Psoas muscle (tissue), 8 donors: ENCODE data around the gene MGAT4B. TPM values are rescaled to one million over a fixed set of nuclear protein-coding genes. Genes with fewer than 3 reads are reported as not detected.

ENCODE experiments used
- ATAC-seq, 4 donors: fragments of 200-7000 bp; cut with Tn5 transposase; one replicate each; pipeline ENCODE4 v1.9.1; 2020; ENCODE audit warnings: moderate library complexity in 3 of 4, mild to moderate bottlenecking in 2 of 4
- DNase-seq, 2 donors: peaks; one replicate each; pipeline ENCODE4 v3.0.0-alpha.2; 2020
- H3K27ac ChIP-seq: fragments of 200-600 bp; one replicate; pipeline ENCODE4 v1.8.0; 2022
- H3K27me3 ChIP-seq, 3 donors: fragments of 200-600 bp in 1 of 3; one replicate each; pipeline versions ENCODE4 v1.6.1 to v1.8.0; 2013 to 2022; ENCODE audit warnings: low read length in 2 of 3, mild to moderate bottlenecking in 2 of 3, moderate library complexity in 1 of 3; ENCODE audit not compliant: insufficient read depth in 3 of 3
- H3K36me3 ChIP-seq, 2 donors: fragments of 200-600 bp in 1 of 2; one replicate each; pipeline versions ENCODE4 v1.6.1 to v1.8.0; 2013 to 2022; ENCODE audit warnings: low read depth in 1 of 2, mild to moderate bottlenecking in 1 of 2, moderate library complexity in 1 of 2; ENCODE audit not compliant: insufficient read depth in 1 of 2
- H3K4me1 ChIP-seq: fragments of 200-600 bp; one replicate; pipeline ENCODE4 v1.8.0; 2022
- H3K4me3 ChIP-seq: fragments of 200-600 bp; one replicate; pipeline ENCODE4 v1.8.0; 2022; ENCODE audit warnings: mild to moderate bottlenecking
- H3K9me3 ChIP-seq: fragments of 200-600 bp; one replicate; pipeline ENCODE4 v1.8.0; 2022
- WGBS, 3 donors: extraction: QIAGEN DNeasy Blood & Tissue Kit; methylation state at CpG; one replicate each; pipeline versions ENCODE4 v1.1.6 to v1.1.7; 2013; 5-methylcytosine and 5-hydroxymethylcytosine counted together
- intact Hi-C, 2 donors: fragments of 100-400 bp; cut with DNase I; formaldehyde crosslinking; loops; one replicate each; pipeline versions ENCODE4 v1.11.0 to v1.14.2; 2022
- polyA plus RNA-seq, 3 donors: library from polyadenylated mRNA; stranded (reverse); fragments of 200-250 nt; gene quantifications; one replicate each; pipeline ENCODE4 v1.2.3, GENCODE V29; 2013
- total RNA-seq, 4 donors: library from RNA; stranded (reverse); fragmentation: NEBNext Ultra II Directional in 2 of 4; extraction: Animal tissue kit (Norgen Biotek cat#: 25700) in 2 of 4; gene quantifications; one replicate each; pipeline versions ENCODE4 v1.2.1 to v1.2.4, GENCODE V29; 2021 to 2023
- TF ChIP-seq, protein P1 (sequence below): fragments of 200-600 bp; IDR thresholded peaks from one replicate; pipeline ENCODE4 v1.8.0; 2022; ENCODE audit warnings: antibody characterized with exemption
- donor health status: healthy with polysubstance abuse.
- donor health status: DM: no; HTN: no; CAD: no; lungs with moderate emphysema.
- donor health status: Bipolar disorder and iron deficiency.
- donor health status: healthy.
- donor health status: DM: yes; HTN: yes; CAD: no.
- donor health status: DM: no; HTN: no; CAD: no.
- donor health status: DM: no; HTN: no; CAD: no.
- donor health status: DM: yes; HTN: yes; CAD: no.

Gene MGAT4B
- total and polyA plus RNA-seq, 7 donors, result 29.3 to 136 (median 55.5) TPM

DNA sequence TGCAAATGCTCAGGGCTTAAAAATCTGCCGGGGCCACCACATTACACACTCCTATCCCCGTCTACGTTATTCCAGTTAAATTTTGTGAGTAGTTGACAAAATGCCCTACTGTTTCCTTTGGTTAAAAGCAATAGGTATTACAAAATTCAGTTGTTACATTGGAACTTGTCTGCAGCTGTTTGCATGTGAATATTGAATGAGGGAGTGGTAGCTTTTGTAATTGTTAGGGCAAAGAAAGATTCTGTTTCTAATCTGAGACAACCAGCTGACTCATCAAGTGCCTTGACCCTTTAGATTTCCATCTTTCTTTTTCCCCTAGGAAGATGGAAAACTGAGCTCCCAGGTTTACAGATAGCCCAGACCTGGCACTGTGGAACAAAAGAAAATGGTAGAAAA, 43.9 kb downstream of the MGAT4B start:
- H3K36me3 ChIP-seq, result peaks cover 0 to 25% of the 10 kb centered on the region in 2 donors
- peak overlapping the region; percentile 53 for H3K27ac ChIP-seq
- peaks cover 61% of the 10 kb centered on the region for H3K4me1 ChIP-seq
- H3K27me3 ChIP-seq, result no peaks in the 10 kb centered on the region
- no peak overlapping the region for H3K4me3 ChIP-seq
- DNase-seq, result no peak
- WGBS, 3 donors, result 11 to 27% (median 17%) methylated on average over 3 of the region's 3 CpGs
- TF ChIP-seq, protein P1, sequence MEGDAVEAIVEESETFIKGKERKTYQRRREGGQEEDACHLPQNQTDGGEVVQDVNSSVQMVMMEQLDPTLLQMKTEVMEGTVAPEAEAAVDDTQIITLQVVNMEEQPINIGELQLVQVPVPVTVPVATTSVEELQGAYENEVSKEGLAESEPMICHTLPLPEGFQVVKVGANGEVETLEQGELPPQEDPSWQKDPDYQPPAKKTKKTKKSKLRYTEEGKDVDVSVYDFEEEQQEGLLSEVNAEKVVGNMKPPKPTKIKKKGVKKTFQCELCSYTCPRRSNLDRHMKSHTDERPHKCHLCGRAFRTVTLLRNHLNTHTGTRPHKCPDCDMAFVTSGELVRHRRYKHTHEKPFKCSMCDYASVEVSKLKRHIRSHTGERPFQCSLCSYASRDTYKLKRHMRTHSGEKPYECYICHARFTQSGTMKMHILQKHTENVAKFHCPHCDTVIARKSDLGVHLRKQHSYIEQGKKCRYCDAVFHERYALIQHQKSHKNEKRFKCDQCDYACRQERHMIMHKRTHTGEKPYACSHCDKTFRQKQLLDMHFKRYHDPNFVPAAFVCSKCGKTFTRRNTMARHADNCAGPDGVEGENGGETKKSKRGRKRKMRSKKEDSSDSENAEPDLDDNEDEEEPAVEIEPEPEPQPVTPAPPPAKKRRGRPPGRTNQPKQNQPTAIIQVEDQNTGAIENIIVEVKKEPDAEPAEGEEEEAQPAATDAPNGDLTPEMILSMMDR, result no peak
- H3K9me3 ChIP-seq, result no peaks in the 10 kb centered on the region
- intact Hi-C loops, result loop anchor here in 1 of 2 donors (2.0 to 5.0 kb wide), 2 partner anchors 34 to 145 kb away; partner anchors contain the start of gene TBC1D9B
- ATAC-seq, result peak in 1 of 4 donors; percentile 5

DNA sequence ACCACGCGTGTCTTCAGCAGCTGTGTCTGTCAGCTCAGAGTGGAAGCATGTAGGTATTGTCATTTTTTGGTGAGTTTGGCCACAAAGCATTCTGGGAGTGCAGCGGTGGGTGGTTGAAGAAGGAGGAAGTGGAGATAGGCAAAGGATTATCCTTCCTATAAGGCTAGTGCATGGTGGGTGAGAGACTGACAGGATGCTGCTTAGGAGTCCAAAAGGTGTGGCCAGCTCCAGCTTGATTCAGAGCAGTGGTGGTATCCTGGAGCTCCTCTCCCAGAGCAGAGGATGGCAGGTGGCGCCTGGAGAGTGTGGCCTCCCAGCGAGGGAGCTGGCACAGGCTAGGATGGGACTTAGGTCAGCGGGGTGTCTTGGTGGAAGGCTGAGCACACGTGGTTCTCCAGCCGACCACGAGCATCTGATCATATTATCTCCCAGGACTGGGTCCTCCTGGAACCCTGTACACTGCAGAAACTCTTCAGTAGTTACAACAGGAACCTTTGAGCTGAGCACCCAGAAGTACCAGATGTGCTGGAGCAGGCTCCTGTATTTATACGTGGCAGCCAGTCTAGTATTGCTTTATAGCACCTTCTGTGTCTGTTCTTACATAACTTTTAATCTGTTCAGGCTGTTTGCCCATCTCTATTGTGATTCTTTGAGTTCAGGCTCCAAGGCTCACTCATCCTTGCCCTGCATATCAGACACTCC, 44.4 kb downstream of the MGAT4B start:
- DNase-seq (peak in 1 of 2 donors; percentile 48), ATAC-seq (peak; percentile 18 to 44 (median 34))
- no peaks in the 10 kb centered on the region for H3K27me3 ChIP-seq
- peaks cover 0 to 20% of the 10 kb centered on the region in 2 donors for H3K36me3 ChIP-seq
- H3K4me1 ChIP-seq, result peaks cover 61% of the 10 kb centered on the region
- H3K27ac ChIP-seq, result peak overlapping the region; percentile 53
- H3K4me3 ChIP-seq, result no peak overlapping the region
- TF ChIP-seq, protein P1, result no peak
- 18 to 36% (median 21%) methylated on average over 9 to 10 of the region's 10 CpGs for WGBS, 3 donors
- intact Hi-C loops, result loop anchor here in 1 of 2 donors (2.0 to 5.0 kb wide), 2 partner anchors 35 to 145 kb away; partner anchors contain the start of gene TBC1D9B
- no peaks in the 10 kb centered on the region for H3K9me3 ChIP-seq

DNA sequence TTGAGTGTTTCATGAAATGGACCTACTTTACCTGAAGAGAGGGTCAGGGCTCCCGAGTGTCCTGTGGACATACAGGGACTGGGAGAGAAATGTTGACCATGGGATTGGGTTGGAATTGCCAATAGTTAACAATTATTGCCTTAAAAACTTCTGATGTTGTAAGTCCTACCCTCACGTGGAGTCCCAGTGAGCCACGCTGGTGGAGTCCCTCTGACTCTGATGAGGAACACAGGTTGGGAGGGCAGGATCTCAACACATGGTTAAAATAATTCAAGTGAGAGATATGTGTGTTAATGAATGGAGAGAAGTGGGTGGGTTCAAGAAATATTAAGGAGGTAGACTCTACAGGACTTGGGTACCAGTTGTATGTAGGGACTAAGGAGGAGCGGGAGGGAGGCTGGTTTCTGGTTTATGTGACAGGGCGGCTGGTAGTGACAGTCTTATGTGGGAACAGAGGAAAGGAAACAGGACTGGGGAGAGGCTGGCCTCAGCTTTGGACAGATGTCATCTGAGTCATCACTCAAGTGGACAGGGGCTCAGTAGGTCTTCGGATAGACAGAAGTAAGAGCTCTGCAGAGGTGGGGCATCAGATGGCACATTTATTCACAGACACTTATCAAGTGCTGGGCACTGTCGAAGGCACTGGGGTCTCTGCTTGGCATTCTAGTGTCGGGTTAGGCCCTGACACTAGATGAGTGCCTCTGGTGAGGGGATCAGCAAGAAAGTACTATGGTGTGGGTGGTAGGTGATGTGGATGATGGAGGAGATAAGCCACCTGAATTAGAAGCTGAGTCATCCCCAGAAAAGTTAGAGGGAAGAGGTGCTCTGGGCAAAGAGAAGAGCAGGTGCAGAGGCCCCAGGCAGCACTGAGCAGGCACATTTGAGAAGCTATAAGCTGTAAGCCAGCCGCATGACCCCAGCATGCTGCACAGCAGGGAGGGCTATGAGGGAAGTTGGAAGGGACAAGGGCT, 46.8 kb downstream of the MGAT4B start:
- 78 to 89% (median 79%) methylated on average over 9 of the region's 9 CpGs for WGBS, 3 donors
- peak; percentile 66 to 86 (median 73) for ATAC-seq
- Histone ChIP-seq H3K9me3 (no peaks in the 10 kb centered on the region), H3K4me3 (no peak overlapping the region), H3K4me1 (peaks cover 48% of the 10 kb centered on the region), H3K27ac (peak overlapping the region; percentile 72), H3K36me3 (no peaks in the 10 kb centered on the region), H3K27me3 (no peaks in the 10 kb centered on the region)
- DNase-seq, result peak in 1 of 2 donors; percentile 35
- intact Hi-C loops, result loop anchor here in 1 of 2 donors (5.0 kb wide), 1 partner anchor 147 kb away; the partner anchor contains the start of gene TBC1D9B
- TF ChIP-seq, protein P1, result no peak

DNA sequence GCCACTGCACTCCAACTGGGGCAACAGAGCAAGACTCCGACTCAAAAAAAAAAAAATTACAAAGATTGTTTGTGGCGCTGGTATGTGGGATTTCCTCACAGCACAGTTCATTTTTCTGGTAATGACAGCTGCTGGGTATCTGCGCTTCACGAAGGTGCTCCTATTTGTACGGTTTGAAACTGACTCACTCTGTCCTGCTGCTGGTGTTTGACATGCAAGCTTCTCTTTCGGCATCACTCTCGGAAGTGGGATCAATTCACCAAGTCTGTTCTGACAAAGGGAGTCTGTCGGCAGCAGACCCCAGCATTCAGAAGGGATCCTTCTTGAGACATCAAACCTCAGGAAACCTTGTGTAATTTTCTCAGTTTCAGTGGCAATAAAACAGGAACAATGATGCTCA, 47.7 kb downstream of the MGAT4B start:
- H3K27me3 ChIP-seq, result no peaks in the 10 kb centered on the region
- H3K4me1 ChIP-seq, result peaks cover 46% of the 10 kb centered on the region
- peak overlapping the region; percentile 72 for H3K27ac ChIP-seq
- no peak for ATAC-seq
- no peaks in the 10 kb centered on the region for H3K36me3 ChIP-seq
- intact Hi-C loops, result no loop called here
- WGBS, 3 donors, result 85 to 88% (median 87%) methylated on average over 8 of the region's 8 CpGs
- no peak for DNase-seq
- H3K4me3 ChIP-seq, result no peak overlapping the region
- H3K9me3 ChIP-seq, result no peaks in the 10 kb centered on the region
- TF ChIP-seq, protein P1, result no peak
